Measurements from ENCODE around the gene MSI2.

Gene MSI2

GRCh38 chr17:57603546-57603945 lies 347.2 kb downstream of the MSI2 start:
- Histone ChIP-seq H3K4me1 (ENCODE audit: insufficient read depth, insufficient read length) (peaks cover 29% of the 10 kb centered on the region), H3K9ac (ENCODE audit: insufficient read length, low read depth) (no peak overlapping the region), H3K4me3 (ENCODE audit: insufficient read length, low read depth) (no peak overlapping the region)

GRCh38 chr17:57603978-57604377 lies 347.7 kb downstream of the MSI2 start:
- no peak for DNase-seq (ENCODE audit: low read depth, low spot score)
- H3K4me3 ChIP-seq (ENCODE audit: insufficient read length, low read depth) = no peak overlapping the region
- H3K4me1 ChIP-seq (ENCODE audit: insufficient read depth, insufficient read length) = peaks cover 29% of the 10 kb centered on the region
- TF ChIP-seq SUZ12 (IDR thresholded peaks at IDR 0.05; ENCODE audit: extremely low read depth, insufficient read depth, insufficient read length) (no peak), ZNF274 (IDR thresholded peaks at IDR 0.05; ENCODE audit: low read depth, low read length) (no peak), YY1 (IDR thresholded peaks at IDR 0.05; ENCODE audit: insufficient read depth, insufficient read length) (no peak)
- no peaks in the 10 kb centered on the region for H3K27me3 ChIP-seq (ENCODE audit: insufficient read depth, insufficient read length)
- peaks cover 7% of the 10 kb centered on the region for H3K36me3 ChIP-seq (ENCODE audit: insufficient read depth, insufficient read length, low read length)
- H3K9ac ChIP-seq (ENCODE audit: insufficient read length, low read depth) = no peak overlapping the region
- H3K9me3 ChIP-seq (ENCODE audit: insufficient read depth, low read length) = peaks cover 10% of the 10 kb centered on the region; the same call in 1 of the 2 replicates

More at GRCh38 chr17:57603546-57603945, 347.2 kb downstream of the MSI2 start:
- DNase-seq (ENCODE audit: low read depth, low spot score) = no peak
- Histone ChIP-seq H3K27me3 (ENCODE audit: insufficient read depth, insufficient read length) (no peaks in the 10 kb centered on the region), H3K36me3 (ENCODE audit: insufficient read depth, insufficient read length, low read length) (peaks cover 7% of the 10 kb centered on the region), H3K9me3 (ENCODE audit: insufficient read depth, low read length) (peaks cover 10% of the 10 kb centered on the region; the same call in 1 of the 2 replicates)
- TF ChIP-seq ZNF274 (IDR thresholded peaks at IDR 0.05; ENCODE audit: low read depth, low read length) (no peak), SUZ12 (IDR thresholded peaks at IDR 0.05; ENCODE audit: extremely low read depth, insufficient read depth, insufficient read length) (no peak), YY1 (IDR thresholded peaks at IDR 0.05; ENCODE audit: insufficient read depth, insufficient read length) (no peak)

- Histone ChIP-seq H3K9me3 (ENCODE audit: insufficient read depth, low read length) (peaks cover 10% of the 10 kb centered on the region; the same call in 1 of the 2 replicates), H3K4me1 (ENCODE audit: insufficient read depth, insufficient read length) (peaks cover 33% of the 10 kb centered on the region), H3K36me3 (ENCODE audit: insufficient read depth, insufficient read length, low read length) (peaks cover 7% of the 10 kb centered on the region), H3K9ac (ENCODE audit: insufficient read length, low read depth) (no peak overlapping the region), H3K4me3 (ENCODE audit: insufficient read length, low read depth) (no peak overlapping the region), H3K27me3 (ENCODE audit: insufficient read depth, insufficient read length) (no peaks in the 10 kb centered on the region)
- TF ChIP-seq ZNF274 (IDR thresholded peaks at IDR 0.05; ENCODE audit: low read depth, low read length) (no peak), YY1 (IDR thresholded peaks at IDR 0.05; ENCODE audit: insufficient read depth, insufficient read length) (no peak), SUZ12 (IDR thresholded peaks at IDR 0.05; ENCODE audit: extremely low read depth, insufficient read depth, insufficient read length) (no peak)
- DNase-seq (ENCODE audit: low read depth, low spot score) = no peak
These were observed 348.7 kb downstream of the MSI2 start for GRCh38 chr17:57604771-57605674.

GRCh38 chr17:57605675-57606105 lies 349.4 kb downstream of the MSI2 start:
- H3K4me1 ChIP-seq (ENCODE audit: insufficient read depth, insufficient read length) = peaks cover 32% of the 10 kb centered on the region
- peaks cover 7% of the 10 kb centered on the region for H3K36me3 ChIP-seq (ENCODE audit: insufficient read depth, insufficient read length, low read length)
- H3K4me3 ChIP-seq (ENCODE audit: insufficient read length, low read depth) = no peak overlapping the region
- no peak overlapping the region for H3K9ac ChIP-seq (ENCODE audit: insufficient read length, low read depth)
- no peaks in the 10 kb centered on the region for H3K27me3 ChIP-seq (ENCODE audit: insufficient read depth, insufficient read length)
- DNase-seq (ENCODE audit: low read depth, low spot score) = no peak
- TF ChIP-seq YY1 (IDR thresholded peaks at IDR 0.05; ENCODE audit: insufficient read depth, insufficient read length) = no peak
- TF ChIP-seq ZNF274 (IDR thresholded peaks at IDR 0.05; ENCODE audit: low read depth, low read length) = no peak
- TF ChIP-seq SUZ12 (IDR thresholded peaks at IDR 0.05; ENCODE audit: extremely low read depth, insufficient read depth, insufficient read length) = no peak
- peaks cover 10% of the 10 kb centered on the region; the same call in 1 of the 2 replicates for H3K9me3 ChIP-seq (ENCODE audit: insufficient read depth, low read length)

- no peaks in the 10 kb centered on the region for H3K27me3 ChIP-seq (ENCODE audit: insufficient read depth, insufficient read length)
- peaks cover 4% of the 10 kb centered on the region for H3K36me3 ChIP-seq (ENCODE audit: insufficient read depth, insufficient read length, low read length)
- TF ChIP-seq ZNF274 (IDR thresholded peaks at IDR 0.05; ENCODE audit: low read depth, low read length) (no peak), SUZ12 (IDR thresholded peaks at IDR 0.05; ENCODE audit: extremely low read depth, insufficient read depth, insufficient read length) (no peak), YY1 (IDR thresholded peaks at IDR 0.05; ENCODE audit: insufficient read depth, insufficient read length) (no peak)
- peaks cover 4% of the 10 kb centered on the region; the same call in 1 of the 2 replicates for H3K9me3 ChIP-seq (ENCODE audit: insufficient read depth, low read length)
- H3K4me1 ChIP-seq (ENCODE audit: insufficient read depth, insufficient read length) = peaks cover 29% of the 10 kb centered on the region
- no peak for DNase-seq (ENCODE audit: low read depth, low spot score)
- H3K4me3 ChIP-seq (ENCODE audit: insufficient read length, low read depth) = no peak overlapping the region
- H3K9ac ChIP-seq (ENCODE audit: insufficient read length, low read depth) = no peak overlapping the region
These were observed 350.0 kb downstream of the MSI2 start for GRCh38 chr17:57606111-57606875.

GRCh38 chr17:57607553-57608120 lies 351.3 kb downstream of the MSI2 start:
- no peak for DNase-seq (ENCODE audit: low read depth, low spot score)
- no peaks in the 10 kb centered on the region for H3K9me3 ChIP-seq (ENCODE audit: insufficient read depth, low read length)
- H3K4me1 ChIP-seq (ENCODE audit: insufficient read depth, insufficient read length) = peaks cover 30% of the 10 kb centered on the region
- no peaks in the 10 kb centered on the region for H3K27me3 ChIP-seq (ENCODE audit: insufficient read depth, insufficient read length)
- H3K36me3 ChIP-seq (ENCODE audit: insufficient read depth, insufficient read length, low read length) = no peaks in the 10 kb centered on the region
- H3K9ac ChIP-seq (ENCODE audit: insufficient read length, low read depth) = no peak overlapping the region
- no peak overlapping the region for H3K4me3 ChIP-seq (ENCODE audit: insufficient read length, low read depth)
- TF ChIP-seq SUZ12 (IDR thresholded peaks at IDR 0.05; ENCODE audit: extremely low read depth, insufficient read depth, insufficient read length) (no peak), ZNF274 (IDR thresholded peaks at IDR 0.05; ENCODE audit: low read depth, low read length) (no peak), YY1 (IDR thresholded peaks at IDR 0.05; ENCODE audit: insufficient read depth, insufficient read length) (no peak)
